MCF 10A (cell line): Measurements from ENCODE around the gene VOPP1. TPM values are rescaled to one million over a fixed set of nuclear protein-coding genes. Genes with fewer than 3 reads are reported as not detected.
A peak's percentile ranks its signal among the peaks of the same experiment; 100 is the strongest.
"Not testable (repeated sequence)": the region's sequence is repeated elsewhere in the genome, so short reads cannot be mapped to it uniquely, and the experiment has no call there.

Experiments used
- BruUV-seq: library from RNA; stranded (reverse); fragments of 400-500 nt; replicated peaks from 2 replicates; lab custom pipeline; 2021; lab: Mats Ljungman, UMichigan
- CTCF ChIA-PET: fragments of 300-600 bp; sonication (Branson Sonifier 250); formaldehyde crosslinking; extraction: SDS; loops from one replicate; lab custom pipeline; 2021; ENCODE audit warnings: antibody characterized with exemption, inconsistent platforms; lab: Yijun Ruan, JAX
- POLR2A ChIA-PET: fragments of 300-600, 350-650 bp; sonication (Branson Sonifier 250); formaldehyde crosslinking; extraction: SDS; loops from one replicate; lab custom pipeline; 2020; ENCODE audit warnings: antibody characterized with exemption, inconsistent platforms; lab: Yijun Ruan, JAX
- DNase-seq: peaks from one replicate; pipeline ENCODE4 v3.0.0-alpha.2; 2018; ENCODE audit not compliant: unreplicated experiment
- H3K27ac Mint-ChIP-seq: one replicate; pipeline ENCODE4 v1.8.0; 2022; ENCODE audit warnings: mild to moderate bottlenecking, low read depth, mixed read lengths; ENCODE audit not compliant: unreplicated experiment
- H3K27me3 Mint-ChIP-seq: one replicate; pipeline ENCODE4 v1.8.0; 2022; ENCODE audit warnings: mixed read lengths; ENCODE audit not compliant: insufficient read depth, unreplicated experiment
- H3K36me3 Mint-ChIP-seq: one replicate; pipeline ENCODE4 v1.8.0; 2022; ENCODE audit warnings: mild to moderate bottlenecking, moderate library complexity, mixed read lengths; ENCODE audit not compliant: insufficient read depth, unreplicated experiment
- H3K4me1 Mint-ChIP-seq: one replicate; pipeline ENCODE4 v1.8.0; 2022; ENCODE audit warnings: mixed read lengths; ENCODE audit not compliant: insufficient read depth, unreplicated experiment
- H3K4me3 Mint-ChIP-seq: one replicate; pipeline ENCODE4 v1.8.0; 2022; ENCODE audit warnings: mild to moderate bottlenecking, moderate library complexity, mixed read lengths; ENCODE audit not compliant: unreplicated experiment
- H3K9me3 Mint-ChIP-seq: one replicate; pipeline ENCODE4 v1.8.0; 2022; ENCODE audit warnings: mixed read lengths; ENCODE audit not compliant: unreplicated experiment
- intact Hi-C: fragments of 100-400 bp; cut with micrococcal nuclease; formaldehyde crosslinking; loops from 2 replicates; pipeline ENCODE4 v1.14.1; 2022
- total RNA-seq: library from RNA; stranded (reverse); gene quantifications from 2 replicates; pipeline ENCODE4 v1.2.3, GENCODE V29; 2022
- TF ChIP-seq, protein P1 (sequence below): fragments of 200-600 bp; IDR thresholded peaks from one replicate; pipeline ENCODE4 v1.8.0; 2022; ENCODE audit warnings: antibody characterized with exemption, mild to moderate bottlenecking; ENCODE audit not compliant: unreplicated experiment

VOPP1 gene
- total RNA-seq, 1 experiment from 2014 or later = 29.2 TPM

DNA sequence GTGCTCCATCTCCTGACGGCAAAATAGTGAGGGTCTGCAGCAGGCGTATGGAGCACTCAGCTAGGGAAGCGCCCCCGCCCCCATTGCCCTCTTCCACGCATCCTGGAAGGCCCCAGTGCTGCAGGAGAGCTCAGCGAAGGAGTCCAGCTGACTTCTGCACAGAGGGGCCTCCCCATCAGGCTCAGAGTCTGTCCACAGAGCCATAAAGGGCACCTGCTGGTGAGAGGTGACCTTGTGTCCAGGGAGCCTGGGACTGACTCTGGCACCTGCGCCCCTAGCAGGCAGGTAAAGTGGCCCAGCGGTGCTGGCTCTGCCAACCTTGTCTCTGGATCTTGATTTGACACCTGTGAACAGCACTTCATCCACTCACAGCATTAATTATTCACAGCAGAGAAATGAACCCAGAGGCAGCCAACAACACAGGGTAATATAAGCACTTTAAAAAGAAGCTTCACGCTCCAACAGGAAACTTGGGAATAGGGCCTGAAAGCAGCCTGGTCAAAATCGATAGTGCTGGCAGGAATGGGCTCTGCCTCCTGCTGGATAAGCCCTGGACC is 59.6 kb downstream of the VOPP1 start:
- CTCF ChIA-PET = interaction anchor here (0.6 to 0.7 kb wide), 2 partner anchors 119 to 516 kb away, joined by 3 to 6 read pairs; no protein-coding TSS in a partner anchor
- intact Hi-C loops = no loop called here

GRCh38 chr7:55510621-55511020 is 61.7 kb downstream of the VOPP1 start:
- Mint-ChIP-seq H3K36me3 (peaks cover 10% of the 10 kb centered on the region), H3K9me3 (no peaks in the 10 kb centered on the region), H3K4me1 (peaks cover 12% of the 10 kb centered on the region), H3K4me3 (no peak overlapping the region), H3K27ac (no peak overlapping the region), H3K27me3 (no peaks in the 10 kb centered on the region)
- POLR2A ChIA-PET = no interaction called here
- CTCF ChIA-PET = no interaction called here
- DNase-seq = no peak
- intact Hi-C loops = no loop called here
- BruUV-seq = no TSS peak
- TF ChIP-seq, protein P1, sequence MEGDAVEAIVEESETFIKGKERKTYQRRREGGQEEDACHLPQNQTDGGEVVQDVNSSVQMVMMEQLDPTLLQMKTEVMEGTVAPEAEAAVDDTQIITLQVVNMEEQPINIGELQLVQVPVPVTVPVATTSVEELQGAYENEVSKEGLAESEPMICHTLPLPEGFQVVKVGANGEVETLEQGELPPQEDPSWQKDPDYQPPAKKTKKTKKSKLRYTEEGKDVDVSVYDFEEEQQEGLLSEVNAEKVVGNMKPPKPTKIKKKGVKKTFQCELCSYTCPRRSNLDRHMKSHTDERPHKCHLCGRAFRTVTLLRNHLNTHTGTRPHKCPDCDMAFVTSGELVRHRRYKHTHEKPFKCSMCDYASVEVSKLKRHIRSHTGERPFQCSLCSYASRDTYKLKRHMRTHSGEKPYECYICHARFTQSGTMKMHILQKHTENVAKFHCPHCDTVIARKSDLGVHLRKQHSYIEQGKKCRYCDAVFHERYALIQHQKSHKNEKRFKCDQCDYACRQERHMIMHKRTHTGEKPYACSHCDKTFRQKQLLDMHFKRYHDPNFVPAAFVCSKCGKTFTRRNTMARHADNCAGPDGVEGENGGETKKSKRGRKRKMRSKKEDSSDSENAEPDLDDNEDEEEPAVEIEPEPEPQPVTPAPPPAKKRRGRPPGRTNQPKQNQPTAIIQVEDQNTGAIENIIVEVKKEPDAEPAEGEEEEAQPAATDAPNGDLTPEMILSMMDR = no peak

More for the DNA sequence above, 59.6 kb downstream of the VOPP1 start:
- Mint-ChIP-seq H3K36me3 (peaks cover 25% of the 10 kb centered on the region), H3K27ac (no peak overlapping the region), H3K4me3 (no peak overlapping the region), H3K9me3 (no peaks in the 10 kb centered on the region), H3K27me3 (no peaks in the 10 kb centered on the region), H3K4me1 (peaks cover 6% of the 10 kb centered on the region)
- DNase-seq = no peak
- TF ChIP-seq, protein P1 = no peak
- POLR2A ChIA-PET = no interaction called here
- no TSS peak for BruUV-seq

DNA sequence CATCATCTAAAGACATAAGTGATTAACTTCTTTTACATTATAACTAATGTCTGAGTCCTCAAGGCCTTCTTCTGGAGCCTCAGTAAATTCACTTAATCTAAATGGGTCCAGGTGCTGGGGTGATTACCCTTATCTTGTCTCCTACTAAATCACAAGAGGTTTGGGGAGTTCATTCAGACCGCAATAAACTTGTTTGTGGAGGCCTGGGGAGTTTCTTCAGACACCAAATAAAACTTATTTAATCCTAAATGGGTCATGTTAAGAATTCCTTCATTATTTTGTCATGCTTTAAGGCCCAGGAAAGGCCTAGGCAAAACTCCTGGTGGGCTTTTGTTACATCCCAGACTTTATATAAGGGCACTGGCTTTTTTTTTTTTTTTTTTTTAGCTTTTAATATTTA is 62.1 kb downstream of the VOPP1 start:
- POLR2A ChIA-PET, intact Hi-C loops, H3K9me3 Mint-ChIP-seq, CTCF ChIA-PET, BruUV-seq, H3K4me3 Mint-ChIP-seq, H3K27ac Mint-ChIP-seq, DNase-seq, H3K27me3 Mint-ChIP-seq: not testable (repeated sequence)
- Mint-ChIP-seq H3K36me3 (peaks cover 10% of the 10 kb centered on the region), H3K4me1 (peaks cover 14% of the 10 kb centered on the region)

DNA sequence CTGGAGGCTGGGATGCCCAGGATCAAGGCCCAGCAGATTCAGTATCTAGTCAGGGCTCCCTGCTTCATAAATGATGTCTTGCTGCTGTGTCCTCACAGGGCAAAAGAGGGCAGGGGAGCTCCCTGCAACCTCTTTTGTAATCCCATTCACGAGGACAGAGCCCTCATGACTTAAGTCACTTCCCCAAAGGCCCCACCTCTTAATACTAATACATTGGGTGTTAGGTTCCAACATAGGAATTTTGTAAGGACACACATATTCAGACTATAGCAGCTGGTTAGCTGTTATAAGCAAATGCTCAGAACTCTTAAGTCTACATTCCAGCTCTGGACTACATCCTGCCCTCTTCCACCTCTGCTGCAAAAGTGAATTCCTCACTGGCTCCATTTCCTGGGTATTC is 63.0 kb downstream of the VOPP1 start:
- no peak overlapping the region for H3K27ac Mint-ChIP-seq
- intact Hi-C loops = no loop called here
- peaks cover 10% of the 10 kb centered on the region for H3K36me3 Mint-ChIP-seq
- no peak overlapping the region for H3K4me3 Mint-ChIP-seq
- CTCF ChIA-PET = interaction anchor here (0.5 to 1.1 kb wide), 4 partner anchors 12 to 232 kb away, joined by 3 to 5 read pairs (median 3); no protein-coding TSS in a partner anchor
- TF ChIP-seq, protein P1 = no peak
- H3K4me1 Mint-ChIP-seq = peaks cover 23% of the 10 kb centered on the region
- no TSS peak for BruUV-seq
- POLR2A ChIA-PET = interaction anchor here (1.1 kb wide), 1 partner anchor 9 kb away, joined by 3 read pairs; no protein-coding TSS in a partner anchor
- no peaks in the 10 kb centered on the region for H3K9me3 Mint-ChIP-seq
- H3K27me3 Mint-ChIP-seq = no peaks in the 10 kb centered on the region
- peak; percentile 8 for DNase-seq
